Hematopoietic multipotent progenitor cell (in vitro differentiated cells): ENCODE data around the gene DAZ2. TPM values are rescaled to one million over a fixed set of nuclear protein-coding genes. Genes with fewer than 3 reads are reported as not detected.
"Not testable (repeated sequence)": the region's sequence is repeated elsewhere in the genome, so short reads cannot be mapped to it uniquely, and the experiment has no call there.

Source experiments
- DNase-seq, 3 donors: peaks; one replicate each; pipeline ENCODE4 v3.0.0-alpha.2; 2011 to 2015; ENCODE audit warnings: low read depth in 2 of 3, low spot score in 2 of 3
- total RNA-seq: library from RNA; depleted of rRNA; stranded (reverse); fragments of >200 nt; gene quantifications from one replicate; pipeline ENCODE4 v1.2.3, GENCODE V29; 2012

DAZ2 gene, protein sequence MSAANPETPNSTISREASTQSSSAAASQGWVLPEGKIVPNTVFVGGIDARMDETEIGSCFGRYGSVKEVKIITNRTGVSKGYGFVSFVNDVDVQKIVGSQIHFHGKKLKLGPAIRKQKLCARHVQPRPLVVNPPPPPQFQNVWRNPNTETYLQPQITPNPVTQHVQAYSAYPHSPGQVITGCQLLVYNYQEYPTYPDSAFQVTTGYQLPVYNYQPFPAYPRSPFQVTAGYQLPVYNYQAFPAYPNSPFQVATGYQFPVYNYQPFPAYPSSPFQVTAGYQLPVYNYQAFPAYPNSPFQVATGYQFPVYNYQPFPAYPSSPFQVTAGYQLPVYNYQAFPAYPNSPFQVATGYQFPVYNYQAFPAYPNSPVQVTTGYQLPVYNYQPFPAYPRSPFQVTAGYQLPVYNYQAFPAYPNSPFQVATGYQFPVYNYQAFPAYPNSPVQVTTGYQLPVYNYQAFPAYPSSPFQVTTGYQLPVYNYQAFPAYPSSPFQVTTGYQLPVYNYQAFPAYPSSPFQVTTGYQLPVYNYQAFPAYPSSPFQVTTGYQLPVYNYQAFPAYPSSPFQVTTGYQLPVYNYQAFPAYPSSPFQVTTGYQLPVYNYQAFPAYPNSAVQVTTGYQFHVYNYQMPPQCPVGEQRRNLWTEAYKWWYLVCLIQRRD
- total RNA-seq: not detected

- DNase-seq: not testable (repeated sequence)
Measured at GRCh38 chrY:23219233-23219632, at the start of gene DAZ2. Gene DAZ2, plus strand, starts transcription at chrY:23219533. Its CDS starts 208 bp downstream, at chrY:23219741.

DNA sequence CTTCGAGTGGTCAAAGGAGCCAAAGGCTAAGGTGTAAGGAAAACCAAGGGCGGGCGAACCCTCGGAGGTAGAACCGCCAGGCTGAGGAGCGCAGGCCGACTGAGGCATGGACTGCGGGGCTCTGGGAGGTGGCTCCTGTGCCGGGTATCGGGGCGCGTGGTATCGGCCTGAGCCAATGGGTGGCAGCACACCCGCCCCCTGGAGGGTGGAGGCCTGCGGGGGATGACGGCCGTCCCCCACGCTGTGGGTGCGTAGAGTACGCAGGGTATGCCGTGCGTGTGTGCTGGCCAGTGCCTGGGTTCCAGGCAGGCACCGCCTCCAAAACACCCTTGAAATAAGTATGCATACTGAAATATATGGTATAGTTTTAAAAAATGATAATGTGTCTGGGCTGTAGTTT lies 20.4 kb upstream of the DAZ2 start, which contains the start of gene DAZ1:
Gene DAZ1, minus strand, starts transcription at position 101 of the 400 bp plus-strand sequence. CDS start 208 bp downstream, outside the sequence.
- not testable (repeated sequence) for DNase-seq

DNA sequence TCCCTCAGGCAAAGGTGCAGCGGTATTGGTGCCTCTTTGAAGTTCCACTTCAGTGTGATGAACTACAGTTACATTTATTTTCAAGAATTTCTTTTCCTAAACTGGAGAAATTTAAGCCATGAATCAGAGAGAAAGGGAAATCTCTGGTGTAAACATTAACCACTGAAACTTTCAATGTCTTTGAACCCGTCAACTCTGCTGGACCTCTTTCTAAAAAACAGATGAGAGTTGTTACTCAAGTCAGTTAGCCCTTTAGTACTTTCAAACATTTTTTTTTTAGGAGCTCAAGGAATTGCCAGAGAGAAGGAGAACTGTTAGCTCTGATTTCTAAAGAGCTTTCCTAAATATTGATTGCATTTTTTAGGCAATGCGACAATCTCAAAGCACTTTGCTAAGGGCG lies 11.9 kb upstream of the DAZ2 start:
- DNase-seq: not testable (repeated sequence)

DNA sequence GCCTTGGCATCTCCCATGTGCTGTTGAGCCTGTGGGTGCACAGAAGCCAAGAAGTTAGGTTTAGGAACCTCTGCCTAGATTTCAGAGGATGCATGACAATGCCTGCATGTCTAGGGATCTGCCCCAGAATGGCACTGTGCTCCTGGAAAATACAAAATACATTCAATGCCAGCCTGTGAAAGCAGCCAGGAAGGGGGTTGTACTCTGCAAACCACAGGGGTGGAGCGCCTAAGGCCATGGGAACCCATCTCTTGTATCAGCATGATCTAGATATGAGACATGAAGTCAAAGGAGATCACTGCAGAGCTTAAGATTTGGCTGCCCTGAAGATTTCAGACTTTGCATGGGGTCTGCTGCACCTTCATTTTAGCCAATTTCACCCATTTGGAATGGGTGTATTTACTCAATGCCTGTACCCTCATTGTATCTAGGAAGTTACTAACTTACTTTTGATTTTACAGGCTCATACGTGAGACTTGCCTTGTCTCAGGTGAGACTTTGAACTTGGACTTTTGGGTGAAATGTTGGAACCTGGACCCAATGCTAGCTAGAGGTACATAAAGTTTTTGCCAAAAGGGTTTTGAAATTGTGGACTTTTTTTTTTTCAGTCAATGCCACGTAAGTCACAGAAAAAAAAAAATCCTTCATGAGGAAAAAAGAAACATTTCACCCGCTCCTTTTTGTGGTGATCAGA lies 9.4 kb upstream of the DAZ2 start:
- not testable (repeated sequence) for DNase-seq

DNA sequence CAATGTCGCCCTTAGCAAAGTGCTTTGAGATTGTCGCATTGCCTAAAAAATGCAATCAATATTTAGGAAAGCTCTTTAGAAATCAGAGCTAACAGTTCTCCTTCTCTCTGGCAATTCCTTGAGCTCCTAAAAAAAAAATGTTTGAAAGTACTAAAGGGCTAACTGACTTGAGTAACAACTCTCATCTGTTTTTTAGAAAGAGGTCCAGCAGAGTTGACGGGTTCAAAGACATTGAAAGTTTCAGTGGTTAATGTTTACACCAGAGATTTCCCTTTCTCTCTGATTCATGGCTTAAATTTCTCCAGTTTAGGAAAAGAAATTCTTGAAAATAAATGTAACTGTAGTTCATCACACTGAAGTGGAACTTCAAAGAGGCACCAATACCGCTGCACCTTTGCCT lies 8.7 kb upstream of the DAZ2 start:
- not testable (repeated sequence) for DNase-seq

Other genes with a start within 250 kb of the DAZ2 start
- gene BPY2, start 235.3 kb upstream of the DAZ2 start, total RNA-seq: not detected
- gene DAZ1, start 20.5 kb upstream of the DAZ2 start, total RNA-seq: not detected